Right kidney (tissue), 1 donor: ENCODE results near the gene ITGA8.
A peak's percentile ranks its signal among the peaks of the same experiment; 100 is the strongest.

Experiments
- DNase-seq: peaks from one replicate; pipeline ENCODE4 v3.0.0-alpha.2; 2016

The ITGA8 gene

DNA sequence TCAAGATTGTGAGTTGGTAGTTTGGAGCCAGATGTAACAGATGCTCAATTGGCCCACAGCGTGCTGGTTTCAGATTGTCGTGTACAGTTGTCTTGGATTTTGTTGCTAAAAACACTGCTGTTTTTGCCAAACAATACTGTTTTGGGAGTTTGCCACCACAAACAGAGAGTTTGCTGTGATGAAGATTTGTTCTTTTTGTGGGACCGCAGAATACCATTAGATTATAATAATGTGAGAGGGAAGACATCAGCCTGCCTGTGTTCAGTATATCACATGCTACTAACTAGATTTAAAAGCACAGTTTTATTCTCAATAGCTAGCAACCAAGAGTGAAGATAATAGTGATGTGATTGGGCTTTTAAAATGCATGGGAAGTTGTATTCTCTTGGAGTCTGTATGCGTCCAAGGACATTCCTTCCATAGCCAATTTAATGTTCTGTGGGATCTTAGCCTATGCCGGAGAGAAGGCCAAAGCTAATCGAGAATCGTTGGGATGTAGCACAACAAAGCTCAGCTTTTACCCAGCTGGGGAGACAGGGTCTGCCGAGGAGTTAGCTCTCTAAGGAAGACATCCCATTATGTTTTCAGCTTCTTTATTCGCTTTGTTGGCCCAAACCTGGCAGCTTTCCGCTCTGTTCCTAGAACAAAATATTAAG lies 18.7 kb upstream of the ITGA8 start:
- DNase-seq: no peak

GRCh38 chr10:15737656-15738055 lies 17.9 kb upstream of the ITGA8 start:
- DNase-seq: no peak

DNA sequence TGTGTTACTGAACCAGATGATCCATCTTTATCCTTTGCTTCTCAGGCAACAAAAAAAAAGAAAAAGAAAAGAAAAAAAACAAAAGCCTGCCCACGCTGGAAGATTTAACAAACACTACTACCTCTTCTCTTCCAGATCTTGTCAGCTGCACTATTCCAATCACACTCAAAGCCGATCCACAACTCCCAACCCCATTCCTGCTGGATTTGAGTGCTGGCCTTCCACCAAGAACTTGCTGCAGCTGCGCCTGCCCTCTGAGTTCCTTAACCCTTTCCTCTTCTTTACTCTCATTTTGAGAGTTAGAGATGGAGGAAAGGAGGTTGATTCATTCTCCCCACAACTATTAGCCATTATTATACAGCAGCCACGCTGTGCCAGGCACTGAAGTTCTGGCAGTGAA lies 16.0 kb upstream of the ITGA8 start:
- no peak for DNase-seq

GRCh38 chr10:15730341-15730740 lies 10.6 kb upstream of the ITGA8 start:
- no peak for DNase-seq

GRCh38 chr10:15729890-15730289 lies 10.2 kb upstream of the ITGA8 start:
- DNase-seq: no peak

DNA sequence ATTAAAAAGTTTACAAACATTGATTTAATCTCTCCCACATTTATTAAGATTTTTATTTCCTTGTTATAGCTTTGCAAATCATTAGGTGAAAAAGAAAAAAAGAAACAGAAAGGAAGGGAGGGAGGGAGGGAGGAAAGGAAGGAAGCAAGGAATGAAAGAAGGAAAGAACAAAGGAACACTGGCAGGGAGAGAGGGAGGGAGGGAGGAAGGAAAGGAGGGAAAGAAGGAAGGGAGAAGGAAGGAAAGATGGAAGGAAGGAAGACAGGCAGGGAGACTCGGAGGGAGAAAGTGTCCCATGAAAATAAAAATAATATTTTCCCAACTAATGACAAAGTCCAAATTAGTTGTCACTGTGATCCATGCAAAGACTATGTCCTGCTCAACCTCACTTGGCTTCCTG lies 6.3 kb upstream of the ITGA8 start:
- DNase-seq: no peak

- peak; percentile 54 for DNase-seq
These were observed 5.9 kb upstream of the ITGA8 start for GRCh38 chr10:15725603-15726002.

DNA sequence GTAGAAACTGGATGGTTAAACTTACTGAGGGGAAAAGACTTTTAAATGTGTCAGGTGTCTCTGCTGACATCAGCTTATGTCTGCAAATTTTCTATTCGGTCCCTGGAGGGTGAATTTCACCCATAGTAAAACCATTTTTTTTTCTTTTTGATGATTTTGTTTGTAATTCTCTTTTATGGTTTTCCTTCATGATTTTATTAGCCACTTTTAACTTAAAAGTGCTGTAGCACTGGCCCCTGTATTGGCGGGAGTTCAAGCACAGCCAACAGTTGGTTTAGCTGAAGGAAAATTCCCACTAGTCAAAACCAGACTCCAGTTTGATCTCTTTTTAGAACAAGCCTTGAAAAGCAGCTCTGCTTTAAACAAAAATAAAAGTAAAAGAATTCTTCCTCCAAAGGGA lies 5.0 kb upstream of the ITGA8 start:
- DNase-seq: no peak

DNA sequence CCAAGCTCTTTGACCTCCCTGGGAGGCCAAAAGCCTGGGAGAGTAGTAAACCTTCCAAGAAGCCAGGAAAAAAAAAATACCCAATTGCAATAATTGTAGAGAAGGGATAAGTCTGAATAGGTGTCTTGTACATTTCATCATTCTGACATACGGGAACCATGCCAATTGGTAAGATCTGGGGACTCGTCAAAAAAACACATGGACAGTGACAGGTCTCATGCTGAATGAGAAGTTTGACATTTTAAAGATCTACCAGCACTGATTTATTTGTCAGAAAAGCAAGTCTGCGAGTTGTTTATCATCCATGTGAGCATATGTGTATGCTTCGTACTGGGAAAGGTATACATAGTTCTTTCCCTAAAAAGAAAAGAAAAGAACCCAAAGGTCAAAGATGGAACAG lies 4.1 kb upstream of the ITGA8 start:
- DNase-seq: no peak

GRCh38 chr10:15720635-15721287 lies 1.0 kb upstream of the ITGA8 start:
- DNase-seq: peak; percentile 41

- peak; percentile 85 for DNase-seq
These were observed 448 bp downstream of the ITGA8 start for GRCh38 chr10:15719049-15719898.

DNA sequence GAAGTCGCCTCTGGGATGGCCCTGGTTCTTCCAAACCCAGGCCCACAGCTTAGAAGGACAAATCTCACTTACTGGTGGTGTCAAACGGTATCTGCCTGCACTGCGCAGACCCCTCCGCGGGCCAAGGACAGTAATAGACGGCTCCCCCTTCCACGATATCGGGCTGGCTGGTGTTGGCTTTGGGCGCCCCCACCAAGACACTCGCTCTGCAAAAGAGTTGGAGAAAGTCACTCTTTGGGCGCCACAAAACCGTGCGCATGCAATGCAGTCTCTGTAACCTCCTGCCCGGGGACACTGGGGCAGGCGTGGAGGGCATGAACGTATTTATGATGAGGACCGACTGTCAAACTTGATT lies 1.1 kb downstream of the ITGA8 start:
- DNase-seq: no peak

GRCh38 chr10:15715619-15716227 lies 4.0 kb downstream of the ITGA8 start:
- no peak for DNase-seq

- no peak for DNase-seq
These were observed 4.9 kb downstream of the ITGA8 start for GRCh38 chr10:15714847-15715246.

DNA sequence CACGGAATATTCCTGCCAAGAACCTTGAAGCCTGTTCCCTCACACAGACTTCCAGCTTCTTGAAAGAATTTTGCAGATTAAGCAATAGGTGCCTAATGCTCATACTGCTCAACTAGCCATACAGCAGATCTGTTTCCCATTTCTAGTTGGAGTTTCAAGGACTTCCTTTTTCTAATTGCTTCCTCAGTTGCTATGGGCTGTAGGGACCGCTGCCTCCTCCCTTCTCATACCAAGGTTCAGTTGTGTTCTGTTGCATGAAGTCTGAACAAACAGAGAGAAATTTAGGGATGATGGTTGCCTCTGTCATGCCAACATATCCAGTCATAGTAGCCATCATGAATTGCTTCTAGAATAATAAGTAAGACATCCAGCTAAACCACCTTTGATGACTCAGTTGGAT lies 6.8 kb downstream of the ITGA8 start:
- DNase-seq: no peak

DNA sequence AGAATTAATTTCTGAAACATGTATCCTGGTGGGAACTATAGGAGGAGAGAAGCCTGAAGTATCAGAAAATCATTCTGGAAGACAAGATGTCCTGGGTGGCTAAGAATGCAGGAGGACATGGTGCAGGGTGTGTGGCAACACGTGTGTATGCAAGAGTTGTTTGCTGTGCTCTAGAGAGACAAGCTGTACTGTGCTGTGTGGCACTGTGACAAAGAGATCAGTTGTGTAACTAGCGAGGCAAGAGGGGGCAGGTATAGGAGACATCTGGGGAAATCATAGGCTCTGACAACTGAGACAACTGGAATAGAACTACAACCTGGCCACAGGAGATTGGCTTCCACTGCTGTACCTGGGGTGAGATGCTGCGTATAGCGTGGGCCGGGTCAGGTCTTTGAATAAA lies 9.3 kb downstream of the ITGA8 start:
- DNase-seq: no peak

GRCh38 chr10:15705298-15705697 lies 14.4 kb downstream of the ITGA8 start:
- no peak for DNase-seq

GRCh38 chr10:15704581-15704968 lies 15.1 kb downstream of the ITGA8 start:
- DNase-seq: no peak

DNA sequence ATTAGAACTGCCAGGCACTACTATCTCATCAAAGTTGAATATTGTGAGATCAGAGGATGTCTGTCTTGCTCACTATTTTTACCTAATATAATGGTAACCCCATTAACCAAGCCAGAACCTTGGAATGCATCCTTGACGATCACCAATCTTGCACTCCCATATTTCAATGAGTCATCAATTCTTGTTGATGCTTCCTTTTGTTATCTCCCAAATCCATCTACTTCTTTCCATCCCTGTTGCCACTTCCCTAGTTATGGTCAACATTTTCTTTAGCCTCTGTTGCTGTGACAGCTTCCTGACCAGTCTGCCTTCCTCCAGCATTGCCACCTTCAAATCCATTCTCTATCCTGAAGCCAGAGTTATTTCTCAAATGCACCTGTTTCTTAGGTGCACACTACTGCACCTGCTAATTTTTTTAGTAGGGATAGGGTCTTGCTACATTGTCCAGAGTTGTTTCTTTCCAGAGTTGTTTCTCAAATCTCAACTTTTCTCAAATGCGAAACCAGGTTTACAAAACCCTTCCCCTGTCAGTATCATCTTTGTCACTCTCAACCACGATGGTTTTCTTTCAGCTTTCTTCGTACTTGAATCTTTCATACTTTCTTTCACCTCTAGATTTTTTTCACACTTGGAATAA lies 15.7 kb downstream of the ITGA8 start:
- no peak for DNase-seq

DNA sequence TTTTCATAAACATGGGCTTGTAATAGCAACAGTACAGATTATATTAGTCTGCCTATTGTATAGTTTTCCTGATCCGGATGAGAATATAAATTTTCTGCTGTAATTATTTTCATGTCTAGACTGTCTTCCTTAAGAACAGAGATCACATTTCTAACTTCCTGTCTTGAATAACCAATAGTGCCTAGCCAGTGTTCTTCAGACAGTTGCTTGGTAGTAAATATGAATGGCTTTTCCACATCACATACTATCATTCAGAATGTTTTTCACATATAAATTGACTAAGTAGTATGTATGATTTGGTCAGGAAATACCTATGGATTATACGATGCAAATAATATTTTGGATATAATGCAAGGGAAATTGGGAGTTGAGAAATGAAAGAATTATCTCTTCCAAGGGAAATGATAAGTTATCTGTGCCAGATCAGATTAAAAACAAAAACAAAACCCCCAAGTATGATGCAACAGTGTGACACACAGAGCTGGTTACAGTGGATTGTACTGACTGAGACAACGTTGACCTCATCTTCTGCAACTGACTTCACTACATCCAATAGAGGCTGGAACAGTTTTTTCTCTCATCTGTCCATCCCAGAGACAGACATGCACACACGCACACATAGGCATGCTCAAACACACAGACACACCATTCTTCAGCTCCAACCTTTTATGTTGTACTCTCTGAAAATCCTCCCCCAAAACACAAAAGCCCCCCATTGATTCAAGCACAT lies 16.4 kb downstream of the ITGA8 start:
- no peak for DNase-seq

GRCh38 chr10:15700078-15700674 lies 19.5 kb downstream of the ITGA8 start:
- no peak for DNase-seq

GRCh38 chr10:15695852-15696251 lies 23.9 kb downstream of the ITGA8 start:
- no peak for DNase-seq
